Bronchial smooth muscle cell (primary cell): ENCODE data around the gene PSMA3. TPM values are rescaled to one million over a fixed set of nuclear protein-coding genes. Genes with fewer than 3 reads are reported as not detected.

Experiments
- total RNA-seq: library from RNA; depleted of rRNA; stranded (reverse); fragments of >200 nt; gene quantifications from 2 replicates; pipeline ENCODE4 v1.2.1, GENCODE V29; 2014

Gene PSMA3
- total RNA-seq: 41.0 and 60.2 TPM in 2 replicates

DNA sequence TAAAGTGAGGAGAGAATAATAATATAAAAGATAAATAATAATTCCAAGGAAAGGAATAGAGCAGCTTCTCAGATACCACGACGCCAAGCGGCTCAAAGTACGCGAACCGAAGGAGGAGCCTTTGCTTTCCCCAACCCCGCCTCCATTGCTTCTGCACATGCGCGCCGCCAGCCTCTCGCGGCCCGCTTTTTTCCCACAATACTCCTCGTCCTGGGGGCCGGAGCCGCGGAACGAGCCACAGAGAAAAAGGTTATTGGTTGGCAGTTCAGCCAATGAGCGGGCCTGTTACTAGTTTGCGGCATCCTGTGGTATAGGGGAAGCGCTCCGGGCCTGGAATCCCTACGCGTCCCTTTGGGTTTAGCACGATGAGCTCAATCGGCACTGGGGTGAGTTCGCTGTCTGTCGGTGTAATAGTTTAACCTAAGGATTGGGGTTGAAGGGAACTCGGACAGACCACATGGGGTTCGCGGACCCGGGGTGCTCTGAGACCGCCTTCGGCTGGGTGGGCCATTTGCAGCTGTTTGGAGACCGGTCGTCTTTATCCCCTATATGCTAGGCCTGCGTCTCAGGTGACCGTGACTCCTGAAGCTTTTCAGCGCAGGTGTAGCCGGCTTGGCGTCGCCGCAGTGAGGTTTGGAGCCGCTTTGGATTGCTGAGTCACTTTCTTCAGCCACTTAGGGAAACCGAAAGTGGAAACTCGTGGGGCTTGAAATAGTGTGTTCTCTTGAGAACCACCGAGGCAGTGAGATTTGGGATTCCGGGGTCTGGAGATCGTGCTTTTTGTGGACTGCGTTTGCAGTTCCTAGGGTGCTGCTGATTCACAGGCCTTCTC lies at the start of gene PSMA3:
PSMA3 (plus strand) TSS at position 288 of the 832 bp plus-strand sequence; CDS start at position 366, 78 bp downstream.

DNA sequence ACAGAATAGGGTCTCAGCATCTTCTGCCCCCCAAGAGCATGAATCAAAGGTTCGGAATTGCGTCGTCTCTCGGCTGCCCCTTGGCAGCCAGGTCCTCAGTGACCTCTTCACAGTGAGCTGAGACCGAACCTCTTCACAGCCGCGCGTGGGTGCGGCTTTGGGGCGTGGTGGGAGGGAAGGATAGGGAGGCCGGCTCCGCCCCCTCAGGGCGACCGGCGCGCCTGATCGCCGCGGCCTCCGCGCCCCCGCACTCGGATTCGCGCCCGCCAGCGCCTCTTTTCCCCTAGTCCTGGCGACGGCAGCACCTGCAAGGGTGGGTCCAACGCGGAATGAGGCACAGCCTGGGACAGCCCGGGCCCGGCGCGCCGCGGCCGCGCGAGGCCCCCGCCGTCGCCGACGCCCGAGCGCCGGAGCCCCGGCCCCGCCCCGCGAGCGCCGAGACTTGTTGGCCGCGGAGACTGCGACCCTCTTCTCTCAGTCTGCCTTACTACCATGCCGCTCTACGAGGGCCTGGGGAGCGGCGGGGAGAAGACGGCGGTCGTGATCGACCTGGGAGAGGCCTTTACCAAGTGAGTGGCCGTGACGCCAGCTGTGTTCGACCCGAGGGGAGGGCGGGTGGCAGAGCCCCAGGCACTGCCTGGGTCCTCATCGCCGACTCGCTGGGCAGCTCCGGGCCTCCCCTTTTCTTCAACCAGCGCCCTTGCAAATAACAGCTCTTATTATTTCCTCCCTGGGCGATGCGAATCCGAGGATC lies 44.7 kb upstream of the PSMA3 start, which contains the start of gene ACTR10:
ACTR10 (plus strand) TSS at position 424 of the 754 bp plus-strand sequence; CDS start at position 493, 69 bp downstream.

DNA sequence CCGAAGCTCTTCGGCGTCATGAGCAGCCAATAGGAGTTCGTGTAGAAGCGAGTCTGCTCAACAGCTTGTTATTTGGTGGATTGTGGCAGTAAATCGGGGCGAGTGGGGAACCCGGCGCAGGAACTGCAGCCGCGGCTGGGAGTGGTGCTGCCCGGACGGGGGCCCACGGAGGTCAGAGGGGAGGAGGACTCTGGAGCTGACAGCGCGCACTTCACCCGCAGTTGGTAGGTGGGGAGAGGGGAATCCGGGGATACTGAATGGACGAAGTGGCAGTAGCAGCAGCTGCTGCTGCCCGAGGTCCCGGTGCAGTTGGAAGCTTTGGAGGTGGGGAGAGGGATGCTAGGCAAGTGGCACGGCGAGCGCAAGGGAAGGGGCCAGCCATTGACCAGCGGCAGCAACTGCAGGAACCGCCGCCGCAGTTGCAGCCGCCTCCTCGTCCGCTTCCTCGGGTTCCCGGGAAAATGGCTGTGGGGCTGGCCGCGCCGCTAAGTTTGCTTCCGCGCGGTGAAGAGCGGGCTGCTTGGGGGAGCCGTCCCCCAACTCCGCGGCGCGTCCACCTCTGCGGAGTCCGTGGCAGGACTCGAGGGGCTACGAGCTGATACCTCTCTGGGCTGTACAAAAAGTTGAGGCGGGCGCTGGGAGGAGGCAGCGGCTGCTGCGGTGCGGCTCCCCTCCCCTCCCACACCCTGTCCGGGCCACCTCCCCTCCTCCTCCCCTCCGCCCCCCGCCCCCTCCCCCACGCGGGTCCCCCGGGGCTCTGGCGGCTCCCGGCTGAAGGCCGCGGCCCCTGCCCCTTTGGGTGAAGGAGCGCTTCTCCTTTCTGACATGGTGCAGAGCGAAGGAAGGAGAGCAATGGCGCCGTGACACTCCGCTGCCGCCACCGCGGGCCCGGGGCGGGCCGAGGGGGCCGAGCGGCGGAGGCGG lies 54.1 kb downstream of the PSMA3 start, which contains the start of gene ARID4A:
ARID4A (plus strand) TSS at position 79 of the 924 bp plus-strand sequence. CDS start 1,300 bp downstream, outside the sequence.

Other genes starting within 250 kb of the PSMA3 start
- 2.8 and 3.0 TPM in 2 replicates for gene ARMH4, start 92.6 kb upstream of the PSMA3 start, total RNA-seq
- 39.4 and 43.4 TPM in 2 replicates for gene ACTR10, start 44.7 kb upstream of the PSMA3 start, total RNA-seq
- 9.9 and 10.6 TPM in 2 replicates for gene ARID4A, start 53.7 kb downstream of the PSMA3 start, total RNA-seq
- not detected in 2 replicates for gene TOMM20L, start 151.1 kb downstream of the PSMA3 start, total RNA-seq
- gene TIMM9, start 182.7 kb downstream of the PSMA3 start, total RNA-seq: 11.4 and 16.5 TPM in 2 replicates
- gene KIAA0586, start 182.9 kb downstream of the PSMA3 start, total RNA-seq: 10.8 and 11.0 TPM in 2 replicates